Measurements from ENCODE around the gene SLC9A6.
A peak's percentile ranks its signal among the peaks of the same experiment; 100 is the strongest.

Gene SLC9A6

GRCh38 chrX:135982860-135983259 lies 2.4 kb upstream of the SLC9A6 start:
- H3K36me3 ChIP-seq (ENCODE audit: control insufficient read depth in 1 of 2, insufficient read depth in 2 of 2, low read length in 2 of 2) = no peaks in the 10 kb centered on the region
- H3K4me1 ChIP-seq (ENCODE audit: control insufficient read depth in 1 of 2, insufficient read depth in 2 of 2, low read length in 2 of 2) = peaks cover 6 to 10% of the 10 kb centered on the region in 2 donors
- H3K27me3 ChIP-seq (ENCODE audit: control insufficient read depth in 1 of 2, insufficient read depth in 2 of 2, low read length in 2 of 2) = no peaks in the 10 kb centered on the region
- no peak overlapping the region for H3K27ac ChIP-seq (ENCODE audit: low read depth, low read length)
- no peak overlapping the region for H3K4me3 ChIP-seq (ENCODE audit: low read depth in 1 of 2, low read length in 2 of 2)
- no peak overlapping the region for H3K9ac ChIP-seq (ENCODE audit: low read depth in 1 of 2, low read length in 2 of 2)
- no peaks in the 10 kb centered on the region for H3K9me3 ChIP-seq (ENCODE audit: control insufficient read depth in 1 of 2, low read length in 2 of 2)

GRCh38 chrX:135984256-135984655 lies 979 bp upstream of the SLC9A6 start:
- Histone ChIP-seq H3K4me1 (ENCODE audit: control insufficient read depth in 1 of 2, insufficient read depth in 2 of 2, low read length in 2 of 2) (peaks cover 6 to 10% of the 10 kb centered on the region in 2 donors), H3K27me3 (ENCODE audit: control insufficient read depth in 1 of 2, insufficient read depth in 2 of 2, low read length in 2 of 2) (no peaks in the 10 kb centered on the region), H3K27ac (ENCODE audit: low read depth, low read length) (no peak overlapping the region), H3K36me3 (ENCODE audit: control insufficient read depth in 1 of 2, insufficient read depth in 2 of 2, low read length in 2 of 2) (no peaks in the 10 kb centered on the region), H3K9ac (ENCODE audit: low read depth in 1 of 2, low read length in 2 of 2) (no peak overlapping the region), H3K9me3 (ENCODE audit: control insufficient read depth in 1 of 2, low read length in 2 of 2) (no peaks in the 10 kb centered on the region), H3K4me3 (ENCODE audit: low read depth in 1 of 2, low read length in 2 of 2) (peak overlapping the region; percentile 76 to 86)

- Histone ChIP-seq H3K27ac (ENCODE audit: low read depth, low read length) (no peak overlapping the region), H3K4me1 (ENCODE audit: control insufficient read depth in 1 of 2, insufficient read depth in 2 of 2, low read length in 2 of 2) (peaks cover 6 to 10% of the 10 kb centered on the region in 2 donors), H3K4me3 (ENCODE audit: low read depth in 1 of 2, low read length in 2 of 2) (peak overlapping the region; percentile 76 to 86), H3K36me3 (ENCODE audit: control insufficient read depth in 1 of 2, insufficient read depth in 2 of 2, low read length in 2 of 2) (no peaks in the 10 kb centered on the region), H3K27me3 (ENCODE audit: control insufficient read depth in 1 of 2, insufficient read depth in 2 of 2, low read length in 2 of 2) (no peaks in the 10 kb centered on the region), H3K9me3 (ENCODE audit: control insufficient read depth in 1 of 2, low read length in 2 of 2) (no peaks in the 10 kb centered on the region), H3K9ac (ENCODE audit: low read depth in 1 of 2, low read length in 2 of 2) (peak overlapping the region; percentile 69 to 79)
Measured at GRCh38 chrX:135984791-135985156, 461 bp upstream of the SLC9A6 start.

- Histone ChIP-seq H3K4me3 (ENCODE audit: low read depth in 1 of 2, low read length in 2 of 2) (peak overlapping the region; percentile 76 to 86), H3K27ac (ENCODE audit: low read depth, low read length) (no peak overlapping the region), H3K9ac (ENCODE audit: low read depth in 1 of 2, low read length in 2 of 2) (peak overlapping the region; percentile 79 to 82), H3K9me3 (ENCODE audit: control insufficient read depth in 1 of 2, low read length in 2 of 2) (no peaks in the 10 kb centered on the region), H3K36me3 (ENCODE audit: control insufficient read depth in 1 of 2, insufficient read depth in 2 of 2, low read length in 2 of 2) (no peaks in the 10 kb centered on the region), H3K27me3 (ENCODE audit: control insufficient read depth in 1 of 2, insufficient read depth in 2 of 2, low read length in 2 of 2) (no peaks in the 10 kb centered on the region), H3K4me1 (ENCODE audit: control insufficient read depth in 1 of 2, insufficient read depth in 2 of 2, low read length in 2 of 2) (peaks cover 6 to 10% of the 10 kb centered on the region in 2 donors)
Measured at GRCh38 chrX:135985973-135986310, 707 bp downstream of the SLC9A6 start.

- Histone ChIP-seq H3K9me3 (ENCODE audit: control insufficient read depth in 1 of 2, low read length in 2 of 2) (no peaks in the 10 kb centered on the region), H3K9ac (ENCODE audit: low read depth in 1 of 2, low read length in 2 of 2) (no peak overlapping the region), H3K36me3 (ENCODE audit: control insufficient read depth in 1 of 2, insufficient read depth in 2 of 2, low read length in 2 of 2) (no peaks in the 10 kb centered on the region), H3K27me3 (ENCODE audit: control insufficient read depth in 1 of 2, insufficient read depth in 2 of 2, low read length in 2 of 2) (no peaks in the 10 kb centered on the region), H3K4me3 (ENCODE audit: low read depth in 1 of 2, low read length in 2 of 2) (no peak overlapping the region), H3K4me1 (ENCODE audit: control insufficient read depth in 1 of 2, insufficient read depth in 2 of 2, low read length in 2 of 2) (peaks cover 6% of the 10 kb centered on the region in 2 donors), H3K27ac (ENCODE audit: low read depth, low read length) (no peak overlapping the region)
Measured at GRCh38 chrX:135988245-135988644, 3.0 kb downstream of the SLC9A6 start.

GRCh38 chrX:136015016-136015415 lies 29.8 kb downstream of the SLC9A6 start:
- Histone ChIP-seq H3K4me3 (ENCODE audit: low read depth in 1 of 2, low read length in 2 of 2) (no peak overlapping the region), H3K4me1 (ENCODE audit: control insufficient read depth in 1 of 2, insufficient read depth in 2 of 2, low read length in 2 of 2) (no peaks in the 10 kb centered on the region), H3K27me3 (ENCODE audit: control insufficient read depth in 1 of 2, insufficient read depth in 2 of 2, low read length in 2 of 2) (no peaks in the 10 kb centered on the region), H3K9ac (ENCODE audit: low read depth in 1 of 2, low read length in 2 of 2) (no peak overlapping the region), H3K9me3 (ENCODE audit: control insufficient read depth in 1 of 2, low read length in 2 of 2) (no peaks in the 10 kb centered on the region), H3K36me3 (ENCODE audit: control insufficient read depth in 1 of 2, insufficient read depth in 2 of 2, low read length in 2 of 2) (peaks cover 3 to 26% of the 10 kb centered on the region in 2 donors), H3K27ac (ENCODE audit: low read depth, low read length) (no peak overlapping the region)

- Histone ChIP-seq H3K9ac (ENCODE audit: low read depth in 1 of 2, low read length in 2 of 2) (no peak overlapping the region), H3K27me3 (ENCODE audit: control insufficient read depth in 1 of 2, insufficient read depth in 2 of 2, low read length in 2 of 2) (no peaks in the 10 kb centered on the region), H3K36me3 (ENCODE audit: control insufficient read depth in 1 of 2, insufficient read depth in 2 of 2, low read length in 2 of 2) (peaks cover 3 to 29% of the 10 kb centered on the region in 2 donors), H3K4me3 (ENCODE audit: low read depth in 1 of 2, low read length in 2 of 2) (no peak overlapping the region), H3K9me3 (ENCODE audit: control insufficient read depth in 1 of 2, low read length in 2 of 2) (no peaks in the 10 kb centered on the region), H3K27ac (ENCODE audit: low read depth, low read length) (no peak overlapping the region), H3K4me1 (ENCODE audit: control insufficient read depth in 1 of 2, insufficient read depth in 2 of 2, low read length in 2 of 2) (no peaks in the 10 kb centered on the region)
Measured at GRCh38 chrX:136016881-136017280, 31.6 kb downstream of the SLC9A6 start.

- Histone ChIP-seq H3K36me3 (ENCODE audit: control insufficient read depth in 1 of 2, insufficient read depth in 2 of 2, low read length in 2 of 2) (peaks cover 0 to 24% of the 10 kb centered on the region in 2 donors), H3K4me3 (ENCODE audit: low read depth in 1 of 2, low read length in 2 of 2) (no peak overlapping the region), H3K27me3 (ENCODE audit: control insufficient read depth in 1 of 2, insufficient read depth in 2 of 2, low read length in 2 of 2) (no peaks in the 10 kb centered on the region), H3K9ac (ENCODE audit: low read depth in 1 of 2, low read length in 2 of 2) (no peak overlapping the region), H3K4me1 (ENCODE audit: control insufficient read depth in 1 of 2, insufficient read depth in 2 of 2, low read length in 2 of 2) (no peaks in the 10 kb centered on the region), H3K9me3 (ENCODE audit: control insufficient read depth in 1 of 2, low read length in 2 of 2) (no peaks in the 10 kb centered on the region), H3K27ac (ENCODE audit: low read depth, low read length) (no peak overlapping the region)
Measured at GRCh38 chrX:136019226-136019625, 34.0 kb downstream of the SLC9A6 start.

GRCh38 chrX:136021160-136021559 lies 35.9 kb downstream of the SLC9A6 start:
- H3K27ac ChIP-seq (ENCODE audit: low read depth, low read length) = no peak overlapping the region
- H3K36me3 ChIP-seq (ENCODE audit: control insufficient read depth in 1 of 2, insufficient read depth in 2 of 2, low read length in 2 of 2) = peaks cover 0 to 20% of the 10 kb centered on the region in 2 donors
- H3K27me3 ChIP-seq (ENCODE audit: control insufficient read depth in 1 of 2, insufficient read depth in 2 of 2, low read length in 2 of 2) = no peaks in the 10 kb centered on the region
- no peak overlapping the region for H3K4me3 ChIP-seq (ENCODE audit: low read depth in 1 of 2, low read length in 2 of 2)
- no peaks in the 10 kb centered on the region for H3K4me1 ChIP-seq (ENCODE audit: control insufficient read depth in 1 of 2, insufficient read depth in 2 of 2, low read length in 2 of 2)
- no peak overlapping the region for H3K9ac ChIP-seq (ENCODE audit: low read depth in 1 of 2, low read length in 2 of 2)
- no peaks in the 10 kb centered on the region for H3K9me3 ChIP-seq (ENCODE audit: control insufficient read depth in 1 of 2, low read length in 2 of 2)

GRCh38 chrX:136021903-136022302 lies 36.7 kb downstream of the SLC9A6 start:
- no peaks in the 10 kb centered on the region for H3K27me3 ChIP-seq (ENCODE audit: control insufficient read depth in 1 of 2, insufficient read depth in 2 of 2, low read length in 2 of 2)
- H3K4me1 ChIP-seq (ENCODE audit: control insufficient read depth in 1 of 2, insufficient read depth in 2 of 2, low read length in 2 of 2) = no peaks in the 10 kb centered on the region
- peaks cover 0 to 20% of the 10 kb centered on the region in 2 donors for H3K36me3 ChIP-seq (ENCODE audit: control insufficient read depth in 1 of 2, insufficient read depth in 2 of 2, low read length in 2 of 2)
- no peak overlapping the region for H3K4me3 ChIP-seq (ENCODE audit: low read depth in 1 of 2, low read length in 2 of 2)
- H3K27ac ChIP-seq (ENCODE audit: low read depth, low read length) = no peak overlapping the region
- no peak overlapping the region for H3K9ac ChIP-seq (ENCODE audit: low read depth in 1 of 2, low read length in 2 of 2)
- no peaks in the 10 kb centered on the region for H3K9me3 ChIP-seq (ENCODE audit: control insufficient read depth in 1 of 2, low read length in 2 of 2)

GRCh38 chrX:136025091-136025490 lies 39.9 kb downstream of the SLC9A6 start:
- Histone ChIP-seq H3K4me1 (ENCODE audit: control insufficient read depth in 1 of 2, insufficient read depth in 2 of 2, low read length in 2 of 2) (no peaks in the 10 kb centered on the region), H3K4me3 (ENCODE audit: low read depth in 1 of 2, low read length in 2 of 2) (no peak overlapping the region), H3K36me3 (ENCODE audit: control insufficient read depth in 1 of 2, insufficient read depth in 2 of 2, low read length in 2 of 2) (peaks cover 0 to 13% of the 10 kb centered on the region in 2 donors), H3K27ac (ENCODE audit: low read depth, low read length) (no peak overlapping the region), H3K9ac (ENCODE audit: low read depth in 1 of 2, low read length in 2 of 2) (no peak overlapping the region), H3K27me3 (ENCODE audit: control insufficient read depth in 1 of 2, insufficient read depth in 2 of 2, low read length in 2 of 2) (no peaks in the 10 kb centered on the region), H3K9me3 (ENCODE audit: control insufficient read depth in 1 of 2, low read length in 2 of 2) (no peaks in the 10 kb centered on the region)

Measured in duodenal mucosa (tissue), 2 donors.